Transverse colon (tissue), 4 donors: Measurements from ENCODE around the gene DOCK10.

Source experiments
- CTCF ChIP-seq, 5 experiments: fragments of 200-600 bp in 3 of 5; fragments of 450-650 bp in 2 of 5; sonication (generic) in 3 of 5; IDR thresholded peaks; 1 replicate in 2 of 5; 2 replicates in 3 of 5; pipeline ENCODE4 v1.5.1; 2016 to 2017; ENCODE audit warnings: antibody characterized with exemption in 5 of 5, inconsistent platforms in 3 of 5, mild to moderate bottlenecking in 2 of 5, moderate library complexity in 1 of 5
- EP300 ChIP-seq: sonication (generic); formaldehyde crosslinking; IDR thresholded peaks from one replicate; pipeline ENCODE4 v1.6.1; 2017; ENCODE audit warnings: antibody characterized with exemption, low read depth
- POLR2A ChIP-seq: fragments of 450-650 bp; IDR thresholded peaks from one replicate; pipeline ENCODE4 v1.6.1; 2016; ENCODE audit warnings: antibody characterized with exemption, mild to moderate bottlenecking, moderate library complexity
- POLR2AphosphoS5 ChIP-seq, 3 donors: sonication (generic); formaldehyde crosslinking; IDR thresholded peaks; one replicate each; pipeline ENCODE4 v1.6.1; 2016; ENCODE audit warnings: antibody characterized with exemption in 3 of 3

- TF ChIP-seq CTCF (IDR thresholded peaks at IDR 0.05) (no peak), EP300 (no peak), POLR2AphosphoS5 (IDR thresholded peaks at IDR 0.05) (no peak), POLR2A (no peak)
Observed at GRCh38 chr2:225027061-225027762, 15.1 kb downstream of the DOCK10 start.
